Loucy (cell line): ENCODE results near the gene BOLA2.
A peak's percentile ranks its signal among the peaks of the same experiment; 100 is the strongest.
"Not testable (repeated sequence)": the region's sequence is repeated elsewhere in the genome, so short reads cannot be mapped to it uniquely, and the experiment has no call there.

Experiments used
- H2AFZ ChIP-seq: fragments of 200-600 bp; sonication (generic); 2 replicates; pipeline ENCODE4 v1.6.0; 2016; ENCODE audit warnings: antibody characterized with exemption, mild to moderate bottlenecking, low read length, moderate library complexity
- H3F3A ChIP-seq: fragments of 200-600 bp; 2 replicates; pipeline ENCODE4 v1.6.0; 2016; ENCODE audit warnings: antibody characterized with exemption, low read depth, mild to moderate bottlenecking
- H3K27me3 ChIP-seq: fragments of 200-600 bp; sonication (generic); 2 replicates; pipeline ENCODE4 v1.6.1; 2014; ENCODE audit warnings: low read length, mild to moderate bottlenecking; ENCODE audit not compliant: insufficient read depth, poor library complexity, severe bottlenecking
- H3K36me3 ChIP-seq: fragments of 200-600 bp; sonication (generic); 2 replicates; pipeline ENCODE4 v1.6.1; 2016; ENCODE audit warnings: low read length; ENCODE audit not compliant: insufficient read depth
- H3K4me1 ChIP-seq: fragments of 200-600 bp; sonication (generic); 2 replicates; pipeline ENCODE4 v1.5.1; 2014; ENCODE audit warnings: low read length, mild to moderate bottlenecking; ENCODE audit not compliant: insufficient read depth, poor library complexity, severe bottlenecking
- H3K4me2 ChIP-seq: fragments of 200-600 bp; sonication (generic); 2 replicates; pipeline ENCODE4 v1.6.0; 2014; ENCODE audit warnings: antibody characterized with exemption, low read length, low read depth, mild to moderate bottlenecking; ENCODE audit not compliant: poor library complexity, severe bottlenecking
- H3K4me3 ChIP-seq: fragments of 200-600 bp; sonication (generic); 2 replicates; pipeline ENCODE4 v1.5.1; 2014; ENCODE audit warnings: low read length, mild to moderate bottlenecking, mixed read lengths; ENCODE audit not compliant: poor library complexity, severe bottlenecking
- H3K79me2 ChIP-seq: fragments of 200-600 bp; sonication (generic); 2 replicates; pipeline ENCODE4 v1.6.1; 2014; ENCODE audit warnings: low read length; ENCODE audit not compliant: insufficient read depth
- H3K9ac ChIP-seq: fragments of 200-600 bp; sonication (generic); 2 replicates; pipeline ENCODE4 v1.6.0; 2014; ENCODE audit warnings: mild to moderate bottlenecking, low read depth, low read length, moderate library complexity; ENCODE audit not compliant: poor library complexity, severe bottlenecking
- H3K9me2 ChIP-seq: fragments of 200-600 bp; sonication (generic); replicated peaks from 2 replicates; pipeline ENCODE4 v1.6.1; 2016; ENCODE audit warnings: low read depth, low read length, mixed read lengths
- H3K9me3 ChIP-seq: fragments of 200-600 bp; sonication (generic); 2 replicates; pipeline ENCODE4 v1.6.1; 2014; ENCODE audit warnings: mild to moderate bottlenecking, antibody characterized with exemption, low read length, low read depth; ENCODE audit not compliant: insufficient read depth
- H4K20me1 ChIP-seq: fragments of 200-600 bp; sonication (generic); 2 replicates; pipeline ENCODE4 v1.6.0; 2014; ENCODE audit warnings: antibody characterized with exemption, low read length, mild to moderate bottlenecking; ENCODE audit not compliant: insufficient read depth, poor library complexity, severe bottlenecking

BOLA2 gene

DNA sequence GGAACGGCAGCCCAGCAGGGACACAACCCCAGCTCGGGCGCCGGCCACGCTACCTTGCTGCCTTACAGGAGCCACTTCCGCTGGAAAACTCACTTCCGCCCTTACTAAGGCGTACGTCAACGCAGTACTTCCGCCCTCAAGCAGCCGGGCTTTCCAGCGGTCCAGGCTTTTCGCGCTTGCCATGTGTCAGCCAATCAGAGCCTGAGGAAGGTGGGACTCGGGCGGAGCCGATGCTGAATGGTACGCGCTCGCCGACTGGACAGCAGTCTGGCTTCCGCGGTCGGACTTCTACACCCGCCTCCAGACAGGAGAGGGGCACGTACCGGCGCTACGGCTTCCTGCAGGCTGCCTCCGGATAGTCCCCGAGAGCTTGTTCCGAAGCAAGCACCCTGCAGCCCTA, at the start of gene BOLA2, which contains the start of gene SLX1B:
TSS of gene BOLA2 (minus strand) at position 83 of the 400 bp plus-strand sequence. CDS start 98 bp downstream, outside the sequence.
TSS of gene SLX1B (plus strand) at position 265 of the 400 bp plus-strand sequence.
- H3K4me3 ChIP-seq, H3K36me3 ChIP-seq, H4K20me1 ChIP-seq, H3K9me3 ChIP-seq, H3K4me2 ChIP-seq, H3K4me1 ChIP-seq, H3K27me3 ChIP-seq, H2AFZ ChIP-seq, H3K9me2 ChIP-seq, H3F3A ChIP-seq, H3K9ac ChIP-seq, H3K79me2 ChIP-seq: not testable (repeated sequence)

DNA sequence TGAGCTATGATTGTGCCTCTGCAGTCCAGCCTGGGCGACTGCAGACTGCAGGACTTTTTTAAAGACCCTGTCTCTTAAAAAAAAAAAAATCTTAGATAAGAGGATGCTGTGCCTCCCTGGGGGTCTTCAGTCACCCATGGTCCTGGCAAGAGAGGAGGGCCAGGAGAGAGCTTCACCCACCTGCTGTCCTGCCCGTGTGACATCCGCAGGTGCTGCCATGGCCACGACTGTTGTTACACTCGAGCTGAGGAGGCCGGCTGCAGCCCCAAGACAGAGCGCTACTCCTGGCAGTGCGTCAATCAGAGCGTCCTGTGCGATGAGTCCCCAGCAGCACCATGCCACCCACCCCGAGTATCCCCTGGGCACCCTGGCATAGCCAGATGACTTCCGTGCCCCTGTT, 28.1 kb upstream of the BOLA2 start:
- H3K9me3 ChIP-seq, H3K27me3 ChIP-seq, H3K79me2 ChIP-seq, H3K4me1 ChIP-seq, H4K20me1 ChIP-seq, H3K4me2 ChIP-seq, H3K9me2 ChIP-seq, H3K9ac ChIP-seq, H3F3A ChIP-seq, H3K4me3 ChIP-seq, H2AFZ ChIP-seq, H3K36me3 ChIP-seq: not testable (repeated sequence)

DNA sequence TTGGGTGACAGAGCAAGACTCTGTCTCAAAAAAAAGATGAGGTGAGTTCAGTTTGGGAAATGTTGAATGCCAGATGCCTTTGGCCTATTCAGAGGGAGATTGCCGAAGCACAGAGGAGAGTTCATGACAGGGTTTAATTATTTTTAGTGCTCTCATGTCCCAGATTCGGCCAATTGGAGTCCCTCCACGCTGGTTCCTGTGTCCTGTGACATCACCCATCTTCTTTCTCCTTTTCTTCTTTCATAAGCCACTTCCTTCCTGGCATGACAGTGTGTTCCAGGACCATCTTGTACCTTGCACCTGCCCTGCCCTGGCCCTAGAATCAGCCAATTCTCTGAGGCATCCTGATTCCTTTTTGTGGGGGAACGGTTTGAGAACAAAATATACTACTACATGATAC, 17.9 kb upstream of the BOLA2 start:
- H3K79me2 ChIP-seq, H3K27me3 ChIP-seq, H3K4me3 ChIP-seq, H3K4me1 ChIP-seq, H3K9ac ChIP-seq, H4K20me1 ChIP-seq, H3F3A ChIP-seq, H3K9me3 ChIP-seq, H2AFZ ChIP-seq, H3K36me3 ChIP-seq, H3K9me2 ChIP-seq, H3K4me2 ChIP-seq: not testable (repeated sequence)

DNA sequence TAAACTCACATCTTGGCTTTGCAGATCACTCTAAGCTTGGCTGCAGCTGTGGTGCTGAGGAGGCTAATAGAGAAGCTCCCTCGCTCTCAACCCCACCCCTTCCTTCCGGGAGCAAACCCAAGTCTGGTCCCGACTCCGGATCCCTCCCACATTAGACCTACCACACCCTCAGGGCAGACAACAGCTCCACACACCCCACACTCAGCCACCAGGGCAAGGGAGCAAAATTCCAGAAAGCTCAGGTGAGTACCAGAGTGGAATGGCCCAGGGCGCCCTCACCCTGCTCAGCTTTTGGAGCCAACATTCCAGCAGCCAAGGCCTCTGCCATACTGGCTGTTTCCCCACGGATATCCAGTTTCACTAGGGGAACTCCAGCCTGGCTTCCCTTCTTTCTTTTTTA, 15.5 kb upstream of the BOLA2 start:
- H3K4me1 ChIP-seq, H3K79me2 ChIP-seq, H3K9me2 ChIP-seq, H3K27me3 ChIP-seq, H3K9me3 ChIP-seq, H3K36me3 ChIP-seq, H3F3A ChIP-seq, H4K20me1 ChIP-seq: not testable (repeated sequence)
- H2AFZ ChIP-seq = peak overlapping the region; percentile 67; the same call in 1 of the 2 replicates
- H3K9ac ChIP-seq = peak overlapping the region; percentile 52
- H3K4me2 ChIP-seq = peak overlapping the region; percentile 67
- peak overlapping the region; percentile 59 for H3K4me3 ChIP-seq

DNA sequence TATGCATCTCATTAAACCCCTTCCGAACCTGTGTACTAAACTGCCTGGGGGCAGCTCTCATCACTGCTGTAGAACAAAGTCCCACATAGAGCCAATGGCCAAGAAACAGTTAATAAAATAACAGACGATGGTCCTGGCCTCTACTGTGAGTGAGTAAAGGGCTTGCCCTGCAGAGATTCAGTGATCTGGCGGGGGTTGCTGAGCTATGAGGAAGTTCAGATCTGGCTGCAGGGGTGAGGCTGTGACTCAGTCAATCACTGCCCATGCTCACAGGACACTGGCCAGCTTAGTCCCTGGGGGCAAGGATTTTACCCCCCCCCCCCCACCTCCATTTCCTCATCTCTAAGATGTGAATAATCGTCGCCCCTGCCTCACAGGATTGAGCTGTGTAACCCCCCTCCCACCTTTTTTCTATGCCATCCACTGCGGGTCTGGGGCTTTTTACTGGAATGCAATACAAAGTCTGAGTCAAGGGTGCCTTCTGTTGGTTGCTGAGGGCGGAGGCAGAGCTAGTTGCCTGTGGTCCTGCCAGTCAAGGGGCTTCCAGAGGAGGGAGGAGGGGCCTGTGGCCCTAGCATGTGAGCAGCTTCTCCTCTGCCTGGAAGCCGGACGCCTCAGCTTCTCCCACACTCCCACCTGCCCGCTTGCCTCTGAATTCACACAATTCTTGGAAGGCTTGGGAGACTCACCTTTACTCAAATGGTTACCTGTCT, 13.7 kb upstream of the BOLA2 start:
- H3K79me2 ChIP-seq, H3K9ac ChIP-seq, H3K9me2 ChIP-seq, H3K27me3 ChIP-seq, H3K4me2 ChIP-seq, H3K4me3 ChIP-seq, H3K36me3 ChIP-seq, H2AFZ ChIP-seq, H3K9me3 ChIP-seq, H3K4me1 ChIP-seq, H3F3A ChIP-seq, H4K20me1 ChIP-seq: not testable (repeated sequence)

DNA sequence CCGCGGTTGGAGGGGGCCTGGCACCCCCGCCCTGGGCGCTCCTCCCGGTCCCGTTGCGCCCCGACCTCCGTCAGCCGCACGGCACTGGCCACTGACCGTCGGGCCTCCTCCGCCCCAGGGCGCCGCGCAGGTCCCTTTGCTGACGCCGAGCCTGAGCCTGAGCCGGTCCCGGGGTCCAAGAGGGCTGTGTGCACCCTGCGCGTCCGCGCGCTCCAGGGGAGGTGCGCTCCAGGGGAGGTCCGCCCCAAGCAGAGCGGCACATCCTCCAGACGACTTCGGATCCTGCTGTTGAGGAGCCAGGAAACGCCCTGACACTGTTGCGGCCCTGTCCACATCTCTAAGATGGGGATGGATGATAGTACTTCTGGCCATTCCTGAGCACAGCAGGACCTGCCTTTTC, 12.8 kb upstream of the BOLA2 start:
- H3F3A ChIP-seq, H3K4me3 ChIP-seq, H3K36me3 ChIP-seq, H3K9me3 ChIP-seq, H3K9ac ChIP-seq, H3K4me1 ChIP-seq, H2AFZ ChIP-seq, H3K79me2 ChIP-seq, H4K20me1 ChIP-seq, H3K9me2 ChIP-seq, H3K4me2 ChIP-seq, H3K27me3 ChIP-seq: not testable (repeated sequence)

DNA sequence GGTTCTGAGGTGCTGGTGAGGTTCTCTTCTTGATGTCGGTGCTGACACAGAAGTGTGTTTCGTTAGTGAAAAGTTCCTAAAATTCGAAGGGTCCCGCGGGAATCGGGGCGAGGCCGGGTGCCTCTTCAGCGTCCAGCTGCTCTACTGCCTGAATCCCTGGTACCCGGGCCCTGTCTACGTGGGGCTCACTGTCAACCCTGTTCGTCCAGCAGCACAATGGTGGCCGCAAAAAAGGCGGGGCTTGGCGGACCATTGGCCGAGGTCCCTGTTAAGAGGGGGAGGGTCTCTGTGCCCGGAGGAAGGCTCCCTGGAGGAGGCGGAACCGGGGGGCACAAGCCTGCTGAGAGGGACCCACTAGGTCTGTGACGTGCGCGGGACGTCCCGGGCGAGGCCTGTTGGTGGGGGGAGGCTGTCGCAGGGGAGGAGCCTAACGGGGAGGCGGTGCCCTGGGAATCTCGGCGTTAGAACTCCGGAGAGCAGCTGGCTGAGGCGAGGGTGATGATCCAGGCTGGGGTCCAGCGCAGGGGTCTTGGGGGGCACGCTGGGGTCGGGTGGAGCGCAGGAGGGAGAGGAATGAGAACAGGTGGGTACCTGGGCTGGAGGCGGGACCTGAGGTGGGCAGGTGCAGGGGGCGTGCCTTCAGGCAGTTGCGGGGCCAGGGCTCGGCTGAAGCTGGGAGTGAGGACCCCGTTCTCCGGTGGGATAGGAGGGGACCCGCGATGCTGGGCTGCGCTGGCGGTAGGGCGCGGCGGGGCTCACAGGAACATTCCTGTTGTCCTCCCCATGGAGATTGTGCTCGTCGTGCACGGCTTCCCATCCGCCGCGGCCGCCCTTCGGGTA, 12.1 kb upstream of the BOLA2 start:
- not testable (repeated sequence) for H3K79me2 ChIP-seq, H3K9me3 ChIP-seq, H3K4me1 ChIP-seq, H3K9ac ChIP-seq, H3K36me3 ChIP-seq, H3K27me3 ChIP-seq, H3K4me2 ChIP-seq, H3K4me3 ChIP-seq, H4K20me1 ChIP-seq, H2AFZ ChIP-seq, H3F3A ChIP-seq, H3K9me2 ChIP-seq
